ENCODE results near the gene GHR. TPM values are rescaled to one million over a fixed set of nuclear protein-coding genes. Genes with fewer than 3 reads are reported as not detected.

GHR gene
- total RNA-seq, 2 experiments from 2014 or later = not detected

DNA sequence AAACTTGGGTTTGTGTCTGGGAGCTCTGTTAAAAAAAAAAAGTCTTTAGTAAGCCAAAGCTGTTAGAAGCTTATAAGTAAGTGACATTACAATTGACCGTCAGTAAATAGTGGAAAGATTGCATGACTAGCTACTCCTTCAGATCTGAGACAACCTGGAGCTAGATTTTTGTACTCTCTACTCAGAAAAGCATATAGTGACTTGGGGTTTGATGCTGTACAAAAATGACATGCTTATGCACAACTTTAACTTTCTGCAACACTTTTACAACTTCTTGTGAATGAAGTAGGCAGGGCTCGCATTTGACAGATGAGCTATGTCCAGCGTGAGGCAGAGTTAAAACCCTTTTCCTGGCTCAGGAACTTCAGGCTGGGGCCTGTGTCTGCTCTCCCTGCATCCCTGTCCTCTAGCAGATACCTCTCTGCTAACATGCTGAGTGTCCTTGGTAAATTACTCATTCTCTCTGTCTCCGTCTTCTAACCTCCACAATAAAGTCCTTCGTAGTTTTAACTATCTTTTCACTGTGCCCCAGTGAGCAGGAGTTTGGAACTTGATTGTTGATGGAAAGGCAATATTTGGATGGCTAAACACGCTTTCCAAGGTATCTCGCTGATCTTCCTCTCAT, 471 bp upstream of the GHR start:
- ATAC-seq (ENCODE audit: low read depth) = no peak
- H3K9me3 Mint-ChIP-seq = peaks cover 2% of the 10 kb centered on the region
- no peaks in the 10 kb centered on the region for H3K4me1 Mint-ChIP-seq
- H3K27ac Mint-ChIP-seq = no peak overlapping the region
- no peaks in the 10 kb centered on the region for H3K36me3 Mint-ChIP-seq
- POLR2A ChIA-PET = no interaction called here
- peaks cover 18% of the 10 kb centered on the region for H3K27me3 Mint-ChIP-seq
- DNase-seq = no peak
- no peak overlapping the region for H3K4me3 Mint-ChIP-seq

DNA sequence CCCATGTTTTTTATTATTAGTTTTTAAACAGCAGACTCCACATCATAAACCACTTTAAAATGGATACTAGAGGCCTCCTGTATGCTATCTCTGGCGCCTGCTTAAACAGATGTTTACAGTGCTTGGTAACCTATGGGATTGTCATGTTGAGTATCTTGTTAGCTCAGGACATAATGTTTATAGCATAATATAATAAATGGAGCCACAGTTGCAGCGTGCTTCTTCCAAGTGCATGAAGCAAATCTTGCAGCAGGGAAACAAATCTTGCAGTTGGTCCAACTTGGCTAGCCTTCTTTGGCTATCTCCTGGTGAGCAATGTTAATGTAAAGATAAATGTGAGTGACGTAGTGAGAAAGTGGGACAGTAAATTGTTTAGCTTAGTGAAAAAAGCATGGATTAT, 2.8 kb downstream of the GHR start:
- peaks cover 22% of the 10 kb centered on the region for H3K27me3 Mint-ChIP-seq
- no peak overlapping the region for H3K4me3 Mint-ChIP-seq
- H3K27ac Mint-ChIP-seq = no peak overlapping the region
- no peaks in the 10 kb centered on the region for H3K4me1 Mint-ChIP-seq
- H3K36me3 Mint-ChIP-seq = no peaks in the 10 kb centered on the region
- POLR2A ChIA-PET = no interaction called here
- DNase-seq (no peak), ATAC-seq (ENCODE audit: low read depth) (no peak)
- H3K9me3 Mint-ChIP-seq = no peaks in the 10 kb centered on the region

DNA sequence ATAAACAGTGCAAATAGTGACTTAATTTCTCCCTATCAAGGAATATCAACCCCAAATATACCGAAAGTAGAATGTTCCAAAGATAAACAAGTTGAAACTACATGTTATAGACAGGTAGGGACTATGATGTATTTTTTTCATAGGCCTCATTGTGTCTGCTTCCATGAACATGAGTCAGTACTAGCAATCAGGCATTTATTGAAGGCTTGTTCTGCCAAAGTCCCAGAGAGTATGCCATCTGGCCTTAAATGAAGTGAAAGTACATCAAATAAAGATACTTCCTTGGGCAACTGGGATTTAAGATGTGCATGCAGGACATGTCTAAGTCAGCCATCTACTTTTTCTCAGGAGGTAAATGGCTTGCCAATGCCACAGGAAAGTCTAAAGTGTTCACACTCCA, 6.5 kb downstream of the GHR start:
- DNase-seq (no peak), ATAC-seq (ENCODE audit: low read depth) (no peak)
- no peak overlapping the region for H3K4me3 Mint-ChIP-seq
- H3K9me3 Mint-ChIP-seq = no peaks in the 10 kb centered on the region
- no peak overlapping the region for H3K27ac Mint-ChIP-seq
- H3K4me1 Mint-ChIP-seq = no peaks in the 10 kb centered on the region
- H3K36me3 Mint-ChIP-seq = no peaks in the 10 kb centered on the region
- POLR2A ChIA-PET = no interaction called here
- peaks cover 21% of the 10 kb centered on the region for H3K27me3 Mint-ChIP-seq

DNA sequence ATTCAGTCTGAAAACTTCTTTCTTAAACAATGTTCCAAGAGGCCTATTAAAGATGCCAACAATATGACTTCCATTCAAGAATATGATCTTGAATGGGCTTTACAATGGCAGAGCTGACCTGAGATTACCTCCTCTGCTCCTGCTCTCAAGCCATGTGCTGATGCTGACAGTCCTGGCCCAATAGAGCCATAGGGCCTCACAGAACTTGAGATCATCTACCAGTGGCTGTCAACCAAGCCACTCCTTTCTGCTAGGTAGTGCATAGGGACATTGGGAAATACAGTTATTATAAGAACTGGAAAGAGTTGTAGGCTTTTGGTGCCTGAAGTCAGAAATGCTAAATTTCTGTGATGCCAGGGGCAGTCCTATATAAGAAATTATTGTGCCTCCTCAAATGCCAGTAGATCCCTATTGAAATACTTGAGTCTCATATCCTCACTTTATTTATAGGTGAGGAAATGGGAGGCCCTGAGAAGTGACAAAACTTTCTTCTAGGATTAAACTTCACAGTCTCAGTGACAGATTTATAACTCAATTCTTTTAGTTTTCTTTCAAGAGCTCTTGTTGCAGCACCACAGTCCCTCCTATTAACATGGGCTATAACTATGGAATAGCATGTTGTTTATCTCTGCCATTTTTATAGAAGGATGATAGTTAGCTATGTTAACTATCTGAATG, 10.9 kb downstream of the GHR start:
- peaks cover 8% of the 10 kb centered on the region for H3K27me3 Mint-ChIP-seq
- DNase-seq = no peak
- H3K4me3 Mint-ChIP-seq = no peak overlapping the region
- ATAC-seq (ENCODE audit: low read depth) = no peak
- H3K27ac Mint-ChIP-seq = no peak overlapping the region
- H3K9me3 Mint-ChIP-seq = no peaks in the 10 kb centered on the region
- H3K36me3 Mint-ChIP-seq = no peaks in the 10 kb centered on the region
- POLR2A ChIA-PET = no interaction called here
- H3K4me1 Mint-ChIP-seq = no peaks in the 10 kb centered on the region

DNA sequence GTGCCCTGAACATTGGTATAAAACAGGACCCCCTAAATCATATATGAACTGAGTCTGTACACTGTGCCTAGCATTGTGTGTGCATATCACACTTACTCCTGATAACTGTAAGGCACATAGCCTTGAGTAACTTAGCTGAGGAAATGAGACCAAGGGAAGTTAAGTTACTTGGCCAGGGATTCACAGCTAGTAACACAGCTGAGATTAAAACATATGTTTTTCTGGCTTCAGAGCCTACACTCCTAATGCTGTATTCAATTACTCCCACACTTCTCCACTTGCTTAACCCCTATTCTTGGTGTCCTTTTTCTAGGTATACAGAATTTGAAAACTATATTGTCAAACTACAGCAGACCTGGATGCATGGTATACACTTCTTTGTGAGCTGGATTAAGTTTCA, 12.8 kb downstream of the GHR start:
- no peaks in the 10 kb centered on the region for H3K4me1 Mint-ChIP-seq
- POLR2A ChIA-PET = no interaction called here
- H3K9me3 Mint-ChIP-seq = no peaks in the 10 kb centered on the region
- DNase-seq (no peak), ATAC-seq (ENCODE audit: low read depth) (no peak)
- H3K4me3 Mint-ChIP-seq = no peak overlapping the region
- H3K27me3 Mint-ChIP-seq = peaks cover 8% of the 10 kb centered on the region
- H3K27ac Mint-ChIP-seq = no peak overlapping the region
- no peaks in the 10 kb centered on the region for H3K36me3 Mint-ChIP-seq

DNA sequence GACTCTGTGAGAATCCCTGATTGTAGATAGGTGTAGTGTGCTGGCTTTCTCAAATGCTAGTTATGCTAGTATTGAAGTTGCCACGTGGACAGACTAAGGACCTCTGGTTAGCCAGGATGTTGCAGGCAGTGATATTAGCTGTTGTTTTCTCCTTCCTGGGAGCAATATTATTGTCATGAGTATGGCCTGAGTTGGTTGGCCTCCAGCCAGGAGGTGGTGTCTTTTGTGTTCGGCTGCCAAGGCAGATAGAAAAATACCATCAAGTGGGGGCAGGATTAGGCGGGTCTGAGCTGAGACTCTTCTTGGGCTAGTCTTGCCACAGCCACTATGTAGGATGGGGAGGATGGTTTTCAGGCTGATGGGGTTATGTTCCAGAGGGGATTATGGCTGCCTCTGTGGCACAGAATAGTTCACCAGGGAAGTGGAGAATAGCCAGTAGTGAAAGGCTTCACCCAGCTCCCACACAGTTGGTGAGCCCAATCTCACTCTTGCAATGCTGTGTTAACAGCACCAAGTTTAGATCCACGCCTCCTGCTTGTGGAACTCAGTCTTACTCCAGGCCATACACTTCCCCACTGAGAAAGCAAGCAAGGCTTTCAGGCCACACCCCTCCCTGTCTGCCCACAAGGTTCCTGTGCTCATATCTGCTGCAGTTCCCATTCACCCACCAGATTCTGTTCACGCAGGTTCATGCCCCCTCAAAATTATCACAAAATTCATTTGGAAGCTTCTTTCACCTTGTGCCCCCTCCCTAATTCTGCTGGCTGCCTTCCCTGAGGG, 31.2 kb downstream of the GHR start:
- H3K9me3 Mint-ChIP-seq = peaks cover 2% of the 10 kb centered on the region
- no peak overlapping the region for H3K27ac Mint-ChIP-seq
- peaks cover 5% of the 10 kb centered on the region for H3K27me3 Mint-ChIP-seq
- no peaks in the 10 kb centered on the region for H3K4me1 Mint-ChIP-seq
- DNase-seq = no peak
- no peak overlapping the region for H3K4me3 Mint-ChIP-seq
- ATAC-seq (ENCODE audit: low read depth) = no peak
- POLR2A ChIA-PET = no interaction called here
- H3K36me3 Mint-ChIP-seq = no peaks in the 10 kb centered on the region

DNA sequence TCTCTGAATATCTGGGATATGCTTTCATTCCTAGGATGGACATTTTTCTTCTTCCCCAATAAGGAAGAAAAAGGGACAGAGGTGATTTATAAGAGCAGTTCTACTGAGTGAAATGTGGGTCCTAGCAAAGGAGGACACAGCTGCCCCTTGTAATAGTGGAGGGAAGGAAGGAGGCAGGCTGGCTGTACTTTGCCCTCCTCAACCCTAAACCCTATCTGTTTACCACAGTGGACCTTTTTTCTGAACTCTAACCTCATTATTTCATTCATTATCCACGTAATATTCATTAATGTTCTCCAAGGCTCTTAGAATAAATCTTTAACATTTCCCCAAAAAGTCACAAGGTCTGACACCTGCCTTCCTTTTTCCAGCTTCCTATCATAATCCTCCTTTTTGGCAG, 37.8 kb downstream of the GHR start:
- no peak for ATAC-seq (ENCODE audit: low read depth)

DNA sequence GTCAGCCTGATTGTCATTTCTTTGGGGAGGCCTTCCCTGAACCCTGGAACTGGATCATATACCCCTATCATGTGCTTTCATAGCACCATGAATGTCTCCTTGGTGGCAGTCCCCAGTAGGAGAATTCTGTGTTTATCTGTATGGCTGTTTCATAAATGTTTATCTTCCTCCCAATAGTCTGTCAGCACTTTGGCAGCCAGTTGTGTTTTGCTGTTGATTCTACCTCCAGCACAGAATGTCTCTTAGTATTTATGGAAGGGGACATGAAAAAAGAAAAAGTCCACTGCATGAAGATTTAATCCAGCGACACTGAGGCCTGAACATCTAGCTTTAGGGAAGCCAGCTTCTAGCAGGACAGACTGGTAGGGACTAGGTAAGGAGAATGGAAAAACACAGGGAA, 38.3 kb downstream of the GHR start:
- POLR2A ChIA-PET = no interaction called here
- H3K36me3 Mint-ChIP-seq = no peaks in the 10 kb centered on the region
- ATAC-seq (ENCODE audit: low read depth) = no peak

More for the DNA sequence above, 37.8 kb downstream of the GHR start:
- Mint-ChIP-seq H3K27ac (no peak overlapping the region), H3K36me3 (no peaks in the 10 kb centered on the region), H3K27me3 (peaks cover 3% of the 10 kb centered on the region), H3K4me3 (no peak overlapping the region), H3K9me3 (no peaks in the 10 kb centered on the region), H3K4me1 (no peaks in the 10 kb centered on the region)
- no peak for DNase-seq
- POLR2A ChIA-PET = no interaction called here

DNA sequence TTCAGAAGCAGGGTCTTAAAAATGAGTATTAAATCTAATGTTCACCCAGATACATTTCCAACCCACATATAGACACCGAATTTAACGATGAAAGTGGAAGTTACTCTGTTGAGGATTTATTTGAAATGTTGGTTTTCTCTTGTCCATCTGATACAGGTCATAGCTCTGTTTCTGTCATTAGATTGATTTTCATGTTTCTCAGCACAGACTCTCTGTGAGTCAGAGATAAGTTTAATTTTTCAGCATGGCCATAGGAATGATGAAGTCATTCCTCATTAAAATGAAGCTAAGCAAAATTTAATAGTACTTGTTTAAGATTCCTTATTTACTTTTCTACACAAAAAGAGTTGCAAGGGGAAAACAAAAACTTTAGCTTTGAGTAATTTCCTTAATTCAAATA, 38.8 kb downstream of the GHR start:
- DNase-seq = no peak
- ATAC-seq (ENCODE audit: low read depth) = no peak
- POLR2A ChIA-PET = no interaction called here
- Mint-ChIP-seq H3K27me3 (no peaks in the 10 kb centered on the region), H3K4me1 (no peaks in the 10 kb centered on the region), H3K9me3 (no peaks in the 10 kb centered on the region), H3K4me3 (no peak overlapping the region), H3K36me3 (no peaks in the 10 kb centered on the region), H3K27ac (no peak overlapping the region)

More for the DNA sequence above, 38.3 kb downstream of the GHR start:
- H3K4me1 Mint-ChIP-seq = no peaks in the 10 kb centered on the region
- no peak for DNase-seq
- H3K27me3 Mint-ChIP-seq = peaks cover 2% of the 10 kb centered on the region
- H3K27ac Mint-ChIP-seq = no peak overlapping the region
- no peaks in the 10 kb centered on the region for H3K9me3 Mint-ChIP-seq
- H3K4me3 Mint-ChIP-seq = no peak overlapping the region

DNA sequence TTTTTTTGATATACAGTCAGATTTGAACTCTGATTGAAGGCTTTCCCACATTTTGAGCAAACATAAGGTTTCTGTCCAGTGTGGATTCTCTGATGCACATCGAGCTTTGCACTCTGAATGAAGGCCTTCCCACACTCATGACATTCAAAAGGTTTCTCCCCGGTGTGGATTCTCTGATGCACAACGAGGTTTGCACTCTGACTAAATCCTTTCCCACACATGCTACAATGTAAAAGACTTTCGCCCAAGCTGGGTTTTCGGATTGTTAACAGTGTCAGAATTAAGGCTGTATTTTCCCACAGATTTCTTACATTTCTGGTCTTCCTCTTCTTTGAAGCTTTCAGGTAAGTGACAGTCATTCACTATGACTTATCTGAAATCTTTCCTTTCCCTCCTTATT, 44.3 kb downstream of the GHR start:
- POLR2A ChIA-PET = no interaction called here
- Mint-ChIP-seq H3K36me3 (no peaks in the 10 kb centered on the region), H3K4me3 (no peak overlapping the region), H3K4me1 (no peaks in the 10 kb centered on the region), H3K27ac (no peak overlapping the region), H3K9me3 (no peaks in the 10 kb centered on the region), H3K27me3 (no peaks in the 10 kb centered on the region)
- ATAC-seq (ENCODE audit: low read depth) (no peak), DNase-seq (no peak)

DNA sequence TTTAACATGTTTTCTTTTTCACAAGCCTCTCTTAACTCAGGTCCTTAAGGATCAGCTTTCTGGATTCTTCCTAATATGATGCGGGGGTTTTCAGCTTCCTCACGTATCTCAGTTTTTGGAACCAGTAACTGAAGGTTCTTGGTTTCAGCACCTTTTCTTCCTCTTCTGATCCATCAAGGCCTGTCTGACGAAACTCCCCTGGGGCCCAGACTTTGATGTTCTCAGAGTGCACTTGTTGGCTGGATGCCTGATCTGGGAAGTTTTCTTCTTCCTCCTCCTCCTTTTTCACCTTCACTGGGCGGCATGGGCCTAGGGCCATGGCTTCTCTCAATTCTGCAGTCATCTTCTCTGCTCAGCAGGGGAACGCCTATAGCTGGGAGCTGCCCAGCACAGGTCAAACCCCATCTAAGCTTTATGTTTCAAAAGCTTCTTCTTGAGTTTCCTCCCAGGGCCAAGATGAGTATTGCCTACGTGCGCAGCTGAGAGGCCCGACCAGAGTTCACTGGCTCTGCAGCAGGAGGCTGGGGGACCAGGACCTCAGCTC, 44.8 kb downstream of the GHR start:
- no peak overlapping the region for H3K4me3 Mint-ChIP-seq
- no peaks in the 10 kb centered on the region for H3K36me3 Mint-ChIP-seq
- H3K27me3 Mint-ChIP-seq = no peaks in the 10 kb centered on the region
- H3K4me1 Mint-ChIP-seq = no peaks in the 10 kb centered on the region
- ATAC-seq (ENCODE audit: low read depth) = no peak
- no peaks in the 10 kb centered on the region for H3K9me3 Mint-ChIP-seq
- no peak for DNase-seq
- POLR2A ChIA-PET = no interaction called here
- no peak overlapping the region for H3K27ac Mint-ChIP-seq

DNA sequence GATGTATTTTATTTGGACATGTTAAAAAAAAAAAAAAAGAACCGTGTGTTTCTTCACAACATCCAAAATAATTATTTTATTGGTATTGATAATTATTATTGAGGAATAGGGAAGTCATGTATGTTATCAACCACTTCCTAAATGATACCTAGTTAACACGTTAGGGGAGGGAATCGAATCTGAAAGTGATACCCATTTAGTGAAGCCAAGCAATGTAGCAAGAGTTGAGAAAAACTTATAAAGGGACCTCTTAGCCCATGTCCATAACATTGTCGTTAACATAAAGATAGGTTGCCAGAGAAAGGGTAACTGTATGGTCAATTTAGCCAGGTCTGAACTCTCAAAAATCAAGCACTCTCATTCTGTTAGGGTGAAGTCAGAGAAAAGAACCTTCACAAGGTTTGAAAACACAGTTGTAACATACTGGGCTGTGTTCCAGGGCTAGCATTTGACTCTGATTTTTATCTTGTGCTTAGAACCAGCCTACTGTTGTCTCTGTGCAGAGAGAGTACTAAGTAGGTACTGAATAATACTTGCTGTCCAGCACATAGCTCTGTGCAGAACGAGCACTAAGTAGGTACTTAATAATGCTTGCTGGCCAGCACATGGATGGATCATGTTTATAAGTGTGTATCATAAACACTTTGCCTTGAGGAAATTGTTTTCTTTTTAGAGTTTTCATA, 60.4 kb downstream of the GHR start:
- no peak for DNase-seq
- Mint-ChIP-seq H3K4me3 (no peak overlapping the region), H3K27me3 (peaks cover 2% of the 10 kb centered on the region), H3K9me3 (peaks cover 2% of the 10 kb centered on the region), H3K36me3 (no peaks in the 10 kb centered on the region), H3K4me1 (no peaks in the 10 kb centered on the region), H3K27ac (no peak overlapping the region)
- no peak for ATAC-seq (ENCODE audit: low read depth)
- POLR2A ChIA-PET = interaction anchor here (0.7 kb wide), 1 partner anchor 13 kb away, joined by 3 read pairs; no protein-coding TSS in a partner anchor

DNA sequence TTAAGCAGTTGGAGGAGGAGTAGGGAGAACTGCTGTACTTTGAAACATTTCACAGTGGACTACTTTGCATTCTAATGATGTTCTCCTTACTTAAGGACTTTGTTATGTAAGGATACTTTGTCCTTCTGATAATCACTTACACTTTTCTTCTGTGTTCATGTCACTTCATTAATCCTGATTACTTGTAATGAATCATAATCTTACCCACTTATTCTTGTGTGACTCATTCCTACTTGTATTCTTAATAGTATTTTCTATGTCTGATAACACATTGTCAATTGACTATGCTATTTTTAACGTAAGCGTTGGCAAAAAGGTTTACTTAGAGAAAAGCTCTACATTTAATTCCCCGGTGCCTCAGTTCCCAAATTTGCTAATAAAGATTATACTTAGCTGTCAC, 63.8 kb downstream of the GHR start:
- Mint-ChIP-seq H3K27me3 (peaks cover 2% of the 10 kb centered on the region), H3K36me3 (no peaks in the 10 kb centered on the region), H3K4me3 (no peak overlapping the region), H3K4me1 (no peaks in the 10 kb centered on the region), H3K9me3 (peaks cover 2% of the 10 kb centered on the region), H3K27ac (no peak overlapping the region)
- POLR2A ChIA-PET = no interaction called here
- no peak for ATAC-seq (ENCODE audit: low read depth)
- DNase-seq = no peak

All from activated naive CD8-positive, alpha-beta T cell treated with anti-CD3 and anti-CD28 coated beads, Interleukin-2, amount 10 ng/mL, durations not matched to agents 7 days and 5 days (primary cell).